ENCODE results near the gene POGLUT2.

The POGLUT2 gene

GRCh38 chr13:102770435-102770834 is 28.3 kb downstream of the POGLUT2 start:
- DNase-seq (ENCODE audit: extremely low read depth in 1 of 2, low read depth in 1 of 2): no peak

GRCh38 chr13:102769679-102770078 is 29.1 kb downstream of the POGLUT2 start:
- DNase-seq (ENCODE audit: extremely low read depth in 1 of 2, low read depth in 1 of 2): no peak

- DNase-seq (ENCODE audit: extremely low read depth in 1 of 2, low read depth in 1 of 2): no peak
Observed at GRCh38 chr13:102768909-102769308, 29.9 kb downstream of the POGLUT2 start.

- DNase-seq (ENCODE audit: extremely low read depth in 1 of 2, low read depth in 1 of 2): no peak
Observed at GRCh38 chr13:102763741-102764140, 35.0 kb downstream of the POGLUT2 start.

GRCh38 chr13:102761071-102761470 is 37.7 kb downstream of the POGLUT2 start:
- no peak for DNase-seq (ENCODE audit: extremely low read depth in 1 of 2, low read depth in 1 of 2)

- DNase-seq (ENCODE audit: extremely low read depth in 1 of 2, low read depth in 1 of 2): no peak
Observed at GRCh38 chr13:102758842-102759241, 39.9 kb downstream of the POGLUT2 start.

GRCh38 chr13:102757006-102757405 is 41.8 kb downstream of the POGLUT2 start:
- DNase-seq (ENCODE audit: extremely low read depth in 1 of 2, low read depth in 1 of 2): no peak

GRCh38 chr13:102751886-102752285 is 46.9 kb downstream of the POGLUT2 start:
- no peak for DNase-seq (ENCODE audit: extremely low read depth in 1 of 2, low read depth in 1 of 2)

- DNase-seq (ENCODE audit: extremely low read depth in 1 of 2, low read depth in 1 of 2): no peak
Observed at GRCh38 chr13:102742506-102742905, 56.3 kb downstream of the POGLUT2 start.

GRCh38 chr13:102742101-102742500 is 56.7 kb downstream of the POGLUT2 start:
- no peak for DNase-seq (ENCODE audit: extremely low read depth in 1 of 2, low read depth in 1 of 2)

All from stimulated activated CD8-positive, alpha-beta memory T cell treated with anti-CD3 and anti-CD28 coated beads, Interleukin-7, amount 100 ng/mL, for 48 hours (primary cell).